ENCODE results near the gene SERINC5. TPM values are rescaled to one million over a fixed set of nuclear protein-coding genes. Genes with fewer than 3 reads are reported as not detected.

Gene SERINC5
- total RNA-seq, 1 experiment from 2014 or later = 5.7 TPM

DNA sequence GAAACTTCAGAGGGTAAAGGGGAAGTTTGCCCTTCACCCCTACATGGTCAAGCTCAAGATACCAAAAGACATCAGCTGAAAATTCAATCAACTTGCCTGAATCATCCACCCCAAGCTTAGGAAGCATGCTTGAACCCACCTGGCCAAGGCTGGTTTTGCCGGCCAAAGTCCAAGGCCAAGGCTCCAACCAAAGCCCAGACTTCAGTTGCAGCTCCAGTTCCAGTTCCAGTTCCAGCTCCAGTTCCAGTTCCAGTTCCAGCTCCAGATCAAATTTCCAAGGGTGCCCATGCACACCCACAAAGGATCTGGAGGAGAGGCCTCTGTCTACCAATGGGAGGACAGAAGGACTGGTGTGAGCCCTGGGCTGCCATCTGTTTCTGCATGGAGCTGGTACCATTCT, 4.6 kb upstream of the SERINC5 start:
- Histone ChIP-seq H3K27ac (ENCODE audit: low read length) (no peak overlapping the region), H3K36me3 (ENCODE audit: low read depth, low read length) (no peaks in the 10 kb centered on the region), H3K9me2 (replicated peaks; ENCODE audit: low read length) (no peaks in the 10 kb centered on the region), H3K4me2 (ENCODE audit: low read length) (no peak overlapping the region), H3K9me3 (ENCODE audit: low read length) (no peaks in the 10 kb centered on the region), H3K27me3 (ENCODE audit: low read length) (no peaks in the 10 kb centered on the region), H3K4me1 (ENCODE audit: insufficient read depth, low read length) (peaks cover 7% of the 10 kb centered on the region; the same call in 1 of the 2 replicates), H2AFZ (ENCODE audit: low read length) (no peak overlapping the region), H3F3A (ENCODE audit: low read length, unreplicated experiment) (no peaks in the 10 kb centered on the region), H3K4me3 (ENCODE audit: low read length) (no peak overlapping the region), H3K79me2 (ENCODE audit: low read length) (peaks cover 5% of the 10 kb centered on the region), H4K20me1 (ENCODE audit: low read length) (no peaks in the 10 kb centered on the region), H3K9ac (ENCODE audit: low read length) (no peak overlapping the region)
- DNase-seq (no peak), ATAC-seq (no peak)
- TF ChIP-seq EZH2phosphoT487 (IDR thresholded peaks at IDR 0.05; ENCODE audit: borderline replicate concordance, low read length) (no peak), EZH2 (IDR thresholded peaks at IDR 0.05; ENCODE audit: low read length, unreplicated experiment) (no peak)
- TF ChIP-seq, protein P1, sequence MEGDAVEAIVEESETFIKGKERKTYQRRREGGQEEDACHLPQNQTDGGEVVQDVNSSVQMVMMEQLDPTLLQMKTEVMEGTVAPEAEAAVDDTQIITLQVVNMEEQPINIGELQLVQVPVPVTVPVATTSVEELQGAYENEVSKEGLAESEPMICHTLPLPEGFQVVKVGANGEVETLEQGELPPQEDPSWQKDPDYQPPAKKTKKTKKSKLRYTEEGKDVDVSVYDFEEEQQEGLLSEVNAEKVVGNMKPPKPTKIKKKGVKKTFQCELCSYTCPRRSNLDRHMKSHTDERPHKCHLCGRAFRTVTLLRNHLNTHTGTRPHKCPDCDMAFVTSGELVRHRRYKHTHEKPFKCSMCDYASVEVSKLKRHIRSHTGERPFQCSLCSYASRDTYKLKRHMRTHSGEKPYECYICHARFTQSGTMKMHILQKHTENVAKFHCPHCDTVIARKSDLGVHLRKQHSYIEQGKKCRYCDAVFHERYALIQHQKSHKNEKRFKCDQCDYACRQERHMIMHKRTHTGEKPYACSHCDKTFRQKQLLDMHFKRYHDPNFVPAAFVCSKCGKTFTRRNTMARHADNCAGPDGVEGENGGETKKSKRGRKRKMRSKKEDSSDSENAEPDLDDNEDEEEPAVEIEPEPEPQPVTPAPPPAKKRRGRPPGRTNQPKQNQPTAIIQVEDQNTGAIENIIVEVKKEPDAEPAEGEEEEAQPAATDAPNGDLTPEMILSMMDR (conservative IDR thresholded peaks at IDR 0.05; ENCODE audit: low read depth, low read length) = no peak
- POLR2A ChIA-PET (ENCODE audit: unreplicated experiment) = no interaction called here
- intact Hi-C loops (cut with micrococcal nuclease) = no loop called here
- no TSS peak for BruUV-seq (replicated peaks)
- CTCF ChIA-PET = no interaction called here

DNA sequence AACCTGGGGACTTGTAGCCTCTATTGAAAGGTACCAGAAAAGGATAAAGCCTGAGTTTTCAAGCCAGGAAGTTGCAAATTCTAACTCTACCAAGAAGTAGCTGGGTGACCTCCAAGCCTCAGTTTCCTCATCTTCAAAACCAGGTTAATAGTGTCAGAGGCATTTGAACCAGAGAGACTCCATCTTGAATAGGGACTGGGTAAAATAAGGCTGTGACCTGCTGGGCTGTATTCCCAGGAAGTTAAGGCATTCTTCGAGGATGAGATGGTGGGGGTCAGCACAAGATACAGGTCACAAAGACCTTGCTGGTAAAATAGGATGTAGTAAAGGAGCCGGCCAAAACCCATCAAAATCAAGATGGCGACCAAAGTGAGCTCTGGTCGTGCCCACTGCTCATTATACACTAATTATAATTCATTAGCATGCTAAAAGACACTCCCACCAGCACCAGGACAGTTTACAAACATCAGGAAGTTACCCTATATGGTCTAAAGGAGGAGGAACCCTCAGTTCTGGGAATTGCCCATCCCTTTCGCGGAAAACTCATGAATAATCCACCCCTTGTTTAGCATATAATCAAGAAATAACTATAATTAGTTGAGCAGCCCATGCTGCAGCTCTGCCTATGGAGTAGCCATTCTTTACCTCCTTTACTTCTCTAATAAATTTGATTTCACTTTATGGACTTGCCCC, 3.8 kb upstream of the SERINC5 start:
- Histone ChIP-seq H3K27ac (ENCODE audit: low read length) (no peak overlapping the region), H3K4me2 (ENCODE audit: low read length) (no peak overlapping the region), H3K36me3 (ENCODE audit: low read depth, low read length) (no peaks in the 10 kb centered on the region), H3K9me3 (ENCODE audit: low read length) (no peaks in the 10 kb centered on the region), H3K4me3 (ENCODE audit: low read length) (no peak overlapping the region), H3K9me2 (replicated peaks; ENCODE audit: low read length) (no peaks in the 10 kb centered on the region), H3K79me2 (ENCODE audit: low read length) (peaks cover 12% of the 10 kb centered on the region), H2AFZ (ENCODE audit: low read length) (no peak overlapping the region), H4K20me1 (ENCODE audit: low read length) (no peaks in the 10 kb centered on the region), H3F3A (ENCODE audit: low read length, unreplicated experiment) (no peaks in the 10 kb centered on the region), H3K27me3 (ENCODE audit: low read length) (no peaks in the 10 kb centered on the region), H3K9ac (ENCODE audit: low read length) (no peak overlapping the region), H3K4me1 (ENCODE audit: insufficient read depth, low read length) (peaks cover 8% of the 10 kb centered on the region)
- TF ChIP-seq EZH2phosphoT487 (IDR thresholded peaks at IDR 0.05; ENCODE audit: borderline replicate concordance, low read length) (no peak), EZH2 (IDR thresholded peaks at IDR 0.05; ENCODE audit: low read length, unreplicated experiment) (no peak)
- TF ChIP-seq, protein P1 (conservative IDR thresholded peaks at IDR 0.05; ENCODE audit: low read depth, low read length) = no peak
- POLR2A ChIA-PET (ENCODE audit: unreplicated experiment) = interaction anchor here (0.7 kb wide), 1 partner anchor 9 kb away, joined by 3 read pairs; no protein-coding TSS in a partner anchor
- intact Hi-C loops (cut with micrococcal nuclease) = loop anchor here (10.0 kb wide), 1 partner anchor 135 kb away; no protein-coding TSS in a partner anchor
- ATAC-seq (no peak), DNase-seq (no peak)
- CTCF ChIA-PET = no interaction called here
- BruUV-seq (replicated peaks) = no TSS peak

DNA sequence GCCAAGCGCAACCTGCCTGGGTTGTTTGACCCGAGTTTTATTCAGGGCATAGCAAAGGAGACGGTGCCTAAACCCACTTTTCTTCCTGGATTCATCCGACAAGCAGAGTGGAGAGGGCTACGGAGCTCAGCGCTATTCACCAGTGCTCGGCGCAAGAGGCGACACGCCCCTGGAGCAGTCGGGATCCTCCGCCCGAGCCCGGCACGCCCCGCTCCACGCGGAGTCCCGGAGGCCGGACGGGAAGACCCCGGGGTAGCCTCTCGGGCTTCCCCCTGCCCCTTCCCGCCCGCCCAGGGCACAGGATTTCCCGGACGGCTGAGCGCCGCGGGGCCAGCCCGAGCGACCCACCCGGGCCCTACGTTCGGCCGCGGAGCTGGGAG, 427 bp downstream of the SERINC5 start:
- no TSS peak for BruUV-seq (replicated peaks)
- Histone ChIP-seq H3K79me2 (ENCODE audit: low read length) (peaks cover 50% of the 10 kb centered on the region), H3K4me2 (ENCODE audit: low read length) (peak overlapping the region; percentile 87), H2AFZ (ENCODE audit: low read length) (peak overlapping the region; percentile 73), H3K36me3 (ENCODE audit: low read depth, low read length) (no peaks in the 10 kb centered on the region), H3K27ac (ENCODE audit: low read length) (no peak overlapping the region), H3K4me3 (ENCODE audit: low read length) (peak overlapping the region; percentile 88), H3K27me3 (ENCODE audit: low read length) (no peaks in the 10 kb centered on the region), H4K20me1 (ENCODE audit: low read length) (0 out of 2 replicates have a peak, but pooled peaks cover 4% of the 10 kb centered on the region), H3F3A (ENCODE audit: low read length, unreplicated experiment) (no peaks in the 10 kb centered on the region), H3K9me3 (ENCODE audit: low read length) (no peaks in the 10 kb centered on the region), H3K9ac (ENCODE audit: low read length) (peak overlapping the region; percentile 68), H3K9me2 (replicated peaks; ENCODE audit: low read length) (no peaks in the 10 kb centered on the region), H3K4me1 (ENCODE audit: insufficient read depth, low read length) (peaks cover 19% of the 10 kb centered on the region)
- DNase-seq (peak; percentile 53), ATAC-seq (peak; percentile 67)
- TF ChIP-seq, protein P1 (conservative IDR thresholded peaks at IDR 0.05; ENCODE audit: low read depth, low read length) = no peak
- TF ChIP-seq EZH2phosphoT487 (IDR thresholded peaks at IDR 0.05; ENCODE audit: borderline replicate concordance, low read length) (no peak), EZH2 (IDR thresholded peaks at IDR 0.05; ENCODE audit: low read length, unreplicated experiment) (no peak)
- CTCF ChIA-PET = interaction anchor here (0.6 to 1.0 kb wide), 2 partner anchors 149 to 163 kb away, joined by 3 read pairs; no protein-coding TSS in a partner anchor
- POLR2A ChIA-PET (ENCODE audit: unreplicated experiment) = interaction anchor here (0.9 to 1.0 kb wide), 2 partner anchors 8 to 9 kb away, joined by 3 read pairs; no protein-coding TSS in a partner anchor
- intact Hi-C loops (cut with micrococcal nuclease) = loop anchor here (2.0 to 10.0 kb wide), 2 partner anchors 69 to 131 kb away; no protein-coding TSS in a partner anchor
